GM12878 (cell line): Measurements from ENCODE around the gene PI4KA.

Experiments
- CHD2 ChIP-seq: IDR thresholded peaks from 2 replicates; pipeline ENCODE4 v1.6.1; 2011; ENCODE audit warnings: low read depth, low read length, improper control_type of control experiment, borderline replicate concordance
- CTCF ChIP-seq, 3 experiments: IDR thresholded peaks in 2 of 3; conservative IDR thresholded peaks in 1 of 3; 2 replicates each; pipeline ENCODE4 v1.5.1; 2011; ENCODE audit warnings: low read depth in 3 of 3, low read length in 3 of 3, mild to moderate bottlenecking in 3 of 3, control low read depth in 2 of 3, moderate library complexity in 2 of 3, inconsistent platforms in 1 of 3, mixed read lengths in 1 of 3; ENCODE audit not compliant: control insufficient read depth in 2 of 3, insufficient read depth in 1 of 3; ENCODE audit errors: extremely low read depth in 1 of 3
- ETV6 ChIP-seq, 2 experiments: fragments of 450-650 bp in 1 of 2; IDR thresholded peaks in 1 of 2; conservative IDR thresholded peaks in 1 of 2; 2 replicates each; pipeline ENCODE4 v1.6.1; 2014; ENCODE audit warnings: antibody characterized with exemption in 1 of 2, borderline replicate concordance in 1 of 2, low read depth in 1 of 2, mild to moderate bottlenecking in 1 of 2, moderate library complexity in 1 of 2
- KLF5 ChIP-seq: fragments of 450-650 bp; IDR thresholded peaks from 2 replicates; pipeline ENCODE4 v1.6.1; 2014; ENCODE audit warnings: mild to moderate bottlenecking; ENCODE audit not compliant: partially characterized antibody
- NR2F1 ChIP-seq: fragments of 450-650 bp; conservative IDR thresholded peaks from 2 replicates; pipeline ENCODE4 v1.6.1; 2017; ENCODE audit warnings: mild to moderate bottlenecking
- POLR2AphosphoS5 ChIP-seq: IDR thresholded peaks from 2 replicates; pipeline ENCODE4 v1.6.1; 2011; ENCODE audit warnings: mild to moderate bottlenecking, low read length, inconsistent platforms
- RUNX3 ChIP-seq: IDR thresholded peaks from 2 replicates; pipeline ENCODE4 v1.6.1; 2012; ENCODE audit warnings: low read length, inconsistent platforms
- SMAD1 ChIP-seq: fragments of 450-650 bp; IDR thresholded peaks from 2 replicates; pipeline ENCODE4 v1.6.1; 2018; ENCODE audit warnings: mild to moderate bottlenecking, low read depth; ENCODE audit not compliant: partially characterized antibody
- TARDBP ChIP-seq: IDR thresholded peaks from 2 replicates; pipeline ENCODE4 v1.6.1; 2016; ENCODE audit warnings: borderline replicate concordance
- TBL1XR1 ChIP-seq: IDR thresholded peaks from 2 replicates; pipeline ENCODE4 v1.6.1; 2012; ENCODE audit warnings: low read depth, low read length, improper control_type of control experiment
- TCF3 ChIP-seq: IDR thresholded peaks from 2 replicates; pipeline ENCODE4 v1.6.1; 2012; ENCODE audit warnings: low read depth, mild to moderate bottlenecking, low read length, borderline replicate concordance; ENCODE audit not compliant: insufficient read depth

GRCh38 chr22:20720692-20721408 lies 137.8 kb downstream of the PI4KA start:
- TF ChIP-seq RUNX3 (no peak), TCF3 (no peak), SMAD1 (no peak), ETV6 (conservative IDR thresholded peaks at IDR 0.05 in 1 of 2, IDR thresholded peaks at IDR 0.05 in 1 of 2; ENCODE audit: borderline replicate concordance in 1 of 2, low read depth in 1 of 2) (no peak), CTCF (IDR thresholded peaks at IDR 0.05 in 2 of 3, conservative IDR thresholded peaks at IDR 0.05 in 1 of 3; ENCODE audit: control insufficient read depth in 2 of 3, extremely low read depth in 1 of 3, insufficient read depth in 1 of 3, low read depth in 3 of 3, low read length in 3 of 3) (no peak), TBL1XR1 (no peak), NR2F1 (no peak), CHD2 (no peak), POLR2AphosphoS5 (no peak), TARDBP (no peak), KLF5 (no peak)
